AG09309 (cell line): ENCODE results near the gene EPHA2.

Experiments
- DNase-seq: peaks from one replicate; pipeline ENCODE4 v3.0.0-alpha.2; 2010; ENCODE audit warnings: low read depth
- H3K4me3 ChIP-seq: 2 replicates; pipeline ENCODE4 v1.5.1; 2011; ENCODE audit warnings: mild to moderate bottlenecking, low read depth, low read length, moderate library complexity; ENCODE audit not compliant: control insufficient read depth
- TF ChIP-seq, protein P1 (sequence below): IDR thresholded peaks from 2 replicates; pipeline ENCODE4 v1.5.1; 2011; ENCODE audit warnings: mild to moderate bottlenecking, low read depth, low read length, inconsistent platforms; ENCODE audit not compliant: insufficient read depth, control insufficient read depth; ENCODE audit errors: missing control alignments

Gene EPHA2

DNA sequence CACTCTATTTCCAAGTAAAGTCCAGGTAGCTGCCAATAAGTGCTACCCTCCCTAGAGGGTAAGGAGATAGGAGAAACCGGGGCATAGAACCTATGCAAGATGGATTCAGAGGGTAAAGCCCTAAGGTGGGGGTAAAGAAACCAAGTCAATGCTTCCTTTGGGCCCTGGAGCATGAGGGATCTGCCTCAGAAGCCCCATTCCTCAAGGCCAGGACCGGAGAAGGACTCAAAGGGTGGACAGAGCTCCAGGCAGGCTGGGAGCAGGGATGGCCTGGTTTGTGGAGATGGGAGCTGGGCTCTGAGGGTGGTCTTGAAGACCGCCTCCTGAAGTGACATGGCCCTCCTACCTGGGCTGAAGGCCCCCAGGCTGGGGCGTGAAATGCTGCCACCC, 3.9 kb downstream of the EPHA2 start:
- DNase-seq = no peak
- TF ChIP-seq, protein P1, sequence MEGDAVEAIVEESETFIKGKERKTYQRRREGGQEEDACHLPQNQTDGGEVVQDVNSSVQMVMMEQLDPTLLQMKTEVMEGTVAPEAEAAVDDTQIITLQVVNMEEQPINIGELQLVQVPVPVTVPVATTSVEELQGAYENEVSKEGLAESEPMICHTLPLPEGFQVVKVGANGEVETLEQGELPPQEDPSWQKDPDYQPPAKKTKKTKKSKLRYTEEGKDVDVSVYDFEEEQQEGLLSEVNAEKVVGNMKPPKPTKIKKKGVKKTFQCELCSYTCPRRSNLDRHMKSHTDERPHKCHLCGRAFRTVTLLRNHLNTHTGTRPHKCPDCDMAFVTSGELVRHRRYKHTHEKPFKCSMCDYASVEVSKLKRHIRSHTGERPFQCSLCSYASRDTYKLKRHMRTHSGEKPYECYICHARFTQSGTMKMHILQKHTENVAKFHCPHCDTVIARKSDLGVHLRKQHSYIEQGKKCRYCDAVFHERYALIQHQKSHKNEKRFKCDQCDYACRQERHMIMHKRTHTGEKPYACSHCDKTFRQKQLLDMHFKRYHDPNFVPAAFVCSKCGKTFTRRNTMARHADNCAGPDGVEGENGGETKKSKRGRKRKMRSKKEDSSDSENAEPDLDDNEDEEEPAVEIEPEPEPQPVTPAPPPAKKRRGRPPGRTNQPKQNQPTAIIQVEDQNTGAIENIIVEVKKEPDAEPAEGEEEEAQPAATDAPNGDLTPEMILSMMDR = no peak

DNA sequence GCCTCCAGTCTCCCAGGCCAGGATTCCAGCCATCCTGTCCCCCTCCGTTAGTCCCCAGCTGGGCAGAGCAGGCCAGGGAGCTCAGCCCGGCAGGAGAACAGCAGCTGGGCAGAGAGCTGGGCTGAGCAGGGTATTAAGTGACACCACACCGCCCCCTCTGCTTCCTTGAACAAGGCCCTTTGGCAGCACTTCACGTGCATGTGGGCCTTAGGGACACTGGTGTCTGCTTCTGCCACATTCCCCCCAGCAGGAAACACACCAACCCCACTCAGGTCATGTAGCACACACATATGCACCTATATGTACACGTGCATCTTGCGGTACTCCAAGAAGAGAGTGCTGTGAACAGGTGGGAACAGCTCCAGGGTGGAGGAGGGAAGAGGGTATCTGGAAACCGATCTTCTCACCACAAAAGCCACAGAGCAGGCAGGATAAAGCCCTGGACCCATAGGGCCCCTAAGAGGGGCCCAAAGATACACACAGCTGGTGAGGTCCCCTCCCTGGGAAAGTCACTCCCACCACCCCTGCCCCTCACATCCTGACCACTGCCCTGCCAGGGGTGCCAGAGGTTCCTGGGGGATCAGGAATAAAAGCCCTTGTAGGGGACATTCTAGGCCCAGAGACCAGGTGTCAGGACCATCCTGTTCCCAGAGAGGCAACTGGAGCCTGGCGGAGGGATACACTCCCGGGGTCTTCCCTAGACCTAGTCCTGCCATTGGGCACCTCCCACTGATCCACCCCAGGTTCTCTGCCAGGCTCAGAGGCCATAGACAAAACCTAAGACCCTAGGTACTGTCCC, 4.5 kb downstream of the EPHA2 start:
- no peak for DNase-seq
- no peak overlapping the region for H3K4me3 ChIP-seq
- TF ChIP-seq, protein P1 = no peak

More for the DNA sequence above, 3.9 kb downstream of the EPHA2 start:
- H3K4me3 ChIP-seq = no peak overlapping the region

DNA sequence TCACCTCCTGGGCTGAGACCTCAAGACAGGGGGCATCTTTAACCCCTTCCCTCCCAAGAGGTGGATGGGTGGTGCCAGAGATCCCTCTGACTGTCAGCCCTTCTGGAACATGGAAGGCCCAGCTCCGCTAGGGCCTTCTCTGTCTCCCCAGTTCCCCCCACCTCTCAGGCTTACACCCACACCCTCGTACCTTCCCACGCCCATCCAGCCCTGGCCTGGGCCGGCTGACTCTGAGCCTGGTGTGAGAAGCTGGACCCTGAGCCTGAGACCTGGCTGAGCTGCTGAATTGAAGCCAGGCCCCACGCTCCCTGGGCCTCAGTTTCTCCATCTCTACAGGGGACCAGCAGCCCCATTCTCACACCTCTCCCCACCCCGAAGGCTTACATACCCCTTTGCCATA, 5.4 kb downstream of the EPHA2 start:
- TF ChIP-seq, protein P1 = no peak
- no peak for DNase-seq
- no peak overlapping the region for H3K4me3 ChIP-seq

DNA sequence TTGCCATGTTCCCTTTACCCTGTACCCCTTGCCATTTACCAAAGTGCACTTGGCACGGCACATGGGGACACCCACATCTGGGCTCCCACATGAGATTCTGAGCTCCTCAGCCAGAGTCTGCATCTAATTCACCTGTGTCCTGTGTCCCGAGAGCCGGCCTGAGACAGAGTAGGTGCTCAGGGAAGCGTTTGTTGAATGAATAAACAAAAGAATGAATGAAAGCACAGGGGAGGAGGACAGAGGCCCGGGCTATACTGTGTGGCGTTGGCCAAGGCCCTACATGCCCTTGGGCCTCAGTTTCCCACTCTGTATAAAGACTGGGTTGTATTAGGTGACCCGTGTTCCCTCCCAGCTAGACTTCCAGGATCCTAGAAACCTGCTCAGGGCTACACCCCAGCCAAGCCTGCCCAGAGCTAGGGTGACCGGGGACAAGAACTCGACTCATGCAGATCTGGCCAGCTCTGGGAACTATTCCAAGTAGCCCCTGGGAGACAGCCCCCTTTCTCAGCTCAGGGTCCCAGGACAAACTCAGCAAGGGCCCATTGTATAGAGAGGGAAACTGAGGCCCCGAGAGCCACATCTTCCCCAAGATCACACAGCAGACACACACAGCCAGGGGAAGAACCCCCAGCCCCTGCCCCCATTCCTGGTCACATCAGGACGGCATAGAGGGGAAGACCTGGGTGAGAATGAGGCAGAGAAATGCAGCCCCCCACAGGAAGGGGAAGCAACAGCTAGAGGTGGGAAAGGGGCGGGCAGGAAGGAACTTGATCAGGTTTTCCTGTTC, 6.0 kb downstream of the EPHA2 start:
- no peak for DNase-seq

DNA sequence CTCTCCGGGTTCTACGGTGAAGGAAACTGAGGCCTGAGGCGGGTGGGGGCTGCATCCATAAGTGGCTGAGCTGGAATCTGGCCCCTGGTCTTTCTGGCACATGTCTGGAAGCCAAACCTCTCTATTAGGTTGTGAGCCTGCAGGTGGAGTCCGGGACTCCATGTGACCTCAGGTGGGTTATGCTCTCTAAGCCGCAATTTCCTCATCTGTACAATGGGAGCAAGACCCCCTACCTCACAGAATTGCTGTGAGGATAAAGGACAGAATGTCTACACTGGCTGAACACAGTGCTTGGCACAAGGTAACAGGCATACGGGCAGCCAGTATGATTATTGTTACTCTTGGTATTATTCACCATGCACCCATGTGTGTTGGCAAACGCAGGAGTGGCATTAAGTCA, 6.7 kb downstream of the EPHA2 start:
- no peak overlapping the region for H3K4me3 ChIP-seq

More for the DNA sequence above, 6.0 kb downstream of the EPHA2 start:
- no peak overlapping the region for H3K4me3 ChIP-seq
- TF ChIP-seq, protein P1 = no peak

DNA sequence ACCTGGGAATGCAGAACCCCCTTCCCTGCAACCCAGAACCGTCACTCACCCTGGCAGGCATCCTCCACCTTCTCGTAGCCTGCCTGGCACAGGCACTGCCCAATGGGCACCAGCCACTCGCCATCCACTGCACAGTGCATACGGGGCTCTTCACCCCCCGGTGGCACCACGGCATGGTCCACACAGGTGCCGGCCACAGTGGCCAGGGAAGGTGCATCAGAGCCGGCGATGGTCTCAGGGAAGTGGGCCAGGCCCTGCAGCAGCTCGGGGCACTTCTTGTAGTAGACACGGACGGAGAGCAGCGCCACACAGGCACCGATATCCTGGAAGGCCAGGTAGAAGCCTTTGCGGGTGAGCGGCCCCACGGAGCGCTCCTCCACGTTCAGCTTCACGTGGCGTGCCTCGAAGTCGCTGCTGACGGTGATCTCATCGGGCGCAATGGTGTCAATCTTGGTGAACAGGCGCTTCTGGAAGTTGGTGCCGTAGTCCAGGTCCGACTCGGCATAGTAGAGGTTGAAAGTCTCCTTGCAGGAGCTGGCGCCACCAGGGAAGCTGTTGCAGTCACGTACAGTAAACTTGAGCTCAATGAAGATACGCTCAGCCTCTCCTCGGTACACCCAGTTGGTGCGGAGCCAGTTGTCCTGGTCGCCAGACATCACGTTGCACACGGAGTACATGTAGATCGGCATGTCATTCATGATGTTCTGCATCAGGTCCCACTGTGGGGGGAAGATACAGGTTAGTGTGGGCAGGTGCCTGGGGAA, 7.4 kb downstream of the EPHA2 start:
- DNase-seq = no peak
- no peak overlapping the region for H3K4me3 ChIP-seq
- TF ChIP-seq, protein P1 = no peak

More for the DNA sequence above, 6.7 kb downstream of the EPHA2 start:
- DNase-seq = no peak
- TF ChIP-seq, protein P1 = no peak
